HEK293 (cell line): Measurements from ENCODE around the gene PMFBP1.

Experiments used
- CTCF ChIA-PET: fragments of 350-600 bp; formaldehyde crosslinking; extraction: SDS; loops from one replicate; lab custom pipeline; 2021; ENCODE audit warnings: antibody characterized with exemption; lab: Yijun Ruan, JAX
- POLR2A ChIA-PET: fragments of 300-600 bp; formaldehyde crosslinking; extraction: SDS; loops from one replicate; lab custom pipeline; 2020; ENCODE audit warnings: antibody characterized with exemption, inconsistent platforms; lab: Yijun Ruan, JAX
- H3K27ac ChIP-seq: fragments of 200-500 bp; sonication (Bioruptor generic); 2 replicates; pipeline ENCODE4 v1.5.1; 2014; ENCODE audit warnings: low read depth, low read length, control low read depth, inconsistent platforms; ENCODE audit errors: extremely low read depth
- H3K36me3 ChIP-seq, 2 experiments: fragments of 200-500 bp in 1 of 2; sonication (Bioruptor generic) in 1 of 2; 1 replicate in 1 of 2; 2 replicates in 1 of 2; pipeline ENCODE4 v1.5.1; 2014 to 2017; ENCODE audit warnings: inconsistent platforms in 2 of 2, low read length in 2 of 2; ENCODE audit not compliant: control insufficient read depth in 2 of 2, insufficient read depth in 1 of 2
- H3K4me1 ChIP-seq: fragments of 200-500 bp; sonication (Bioruptor generic); 2 replicates; pipeline ENCODE4 v1.5.1; 2014; ENCODE audit warnings: mild to moderate bottlenecking, low read length, inconsistent platforms; ENCODE audit not compliant: control insufficient read depth, insufficient read depth
- H3K4me3 ChIP-seq: 2 replicates; pipeline ENCODE4 v1.5.1; 2011; ENCODE audit warnings: low read depth, mild to moderate bottlenecking, control low read depth, low read length, moderate library complexity
- H3K9me3 ChIP-seq: fragments of 200-500 bp; sonication (Bioruptor generic); 2 replicates; pipeline ENCODE4 v1.5.1; 2014; ENCODE audit warnings: low read depth, low read length, inconsistent platforms; ENCODE audit not compliant: control insufficient read depth, insufficient read depth
- GLIS1 ChIP-seq: fragments of 450-650 bp; formaldehyde crosslinking; IDR thresholded peaks from 2 replicates; pipeline ENCODE4 v1.5.1; 2016; ENCODE audit warnings: missing biosample characterization, missing genetic modification characterization
- HOXA7 ChIP-seq: sonication (generic); formaldehyde crosslinking; IDR thresholded peaks from 2 replicates; pipeline ENCODE4 v1.8.1; 2022; ENCODE audit warnings: missing genetic modification reagents, borderline replicate concordance
- HOXC10 ChIP-seq: sonication (generic); formaldehyde crosslinking; IDR thresholded peaks from 2 replicates; pipeline ENCODE4 v1.8.1; 2023; ENCODE audit warnings: mild to moderate bottlenecking, missing genetic modification reagents
- PRDM1 ChIP-seq: fragments of 450-650 bp; formaldehyde crosslinking; IDR thresholded peaks from 2 replicates; pipeline ENCODE4; 2016; ENCODE audit warnings: missing biosample characterization, missing genetic modification characterization
- WT1 ChIP-seq: fragments of 450-650 bp; formaldehyde crosslinking; IDR thresholded peaks from 2 replicates; pipeline ENCODE4 v1.5.1; 2016; ENCODE audit warnings: missing biosample characterization, missing genetic modification characterization
- ZBTB20 ChIP-seq: fragments of 450-650 bp; formaldehyde crosslinking; IDR thresholded peaks from 2 replicates; pipeline ENCODE4 v1.5.1; 2016; ENCODE audit warnings: missing biosample characterization, missing genetic modification characterization
- ZBTB48 ChIP-seq: fragments of 450-650 bp; formaldehyde crosslinking; IDR thresholded peaks from 2 replicates; pipeline ENCODE4 v1.5.1; 2016; ENCODE audit warnings: missing biosample characterization, missing genetic modification characterization
- ZNF169 ChIP-seq: fragments of 450-650 bp; formaldehyde crosslinking; IDR thresholded peaks from 2 replicates; pipeline ENCODE4 v1.5.1; 2016; ENCODE audit warnings: missing biosample characterization, missing genetic modification characterization
- ZNF24 ChIP-seq: fragments of 450-650 bp; formaldehyde crosslinking; IDR thresholded peaks from 2 replicates; pipeline ENCODE4 v1.5.1; 2016; ENCODE audit warnings: missing biosample characterization, missing genetic modification characterization
- ZNF501 ChIP-seq: fragments of 450-650 bp; formaldehyde crosslinking; IDR thresholded peaks from 2 replicates; pipeline ENCODE4 v1.5.1; 2016; ENCODE audit warnings: missing biosample characterization, missing genetic modification characterization
- ZSCAN16 ChIP-seq: fragments of 450-650 bp; formaldehyde crosslinking; IDR thresholded peaks from 2 replicates; pipeline ENCODE4 v1.5.1; 2016; ENCODE audit warnings: missing biosample characterization, missing genetic modification characterization
- TF ChIP-seq, protein P1 (sequence below): fragments of 450-650 bp; formaldehyde crosslinking; IDR thresholded peaks from 2 replicates; pipeline ENCODE4 v1.5.1; 2016; ENCODE audit warnings: missing biosample characterization, missing genetic modification characterization
- TF ChIP-seq, protein P2 (sequence below): sonication (generic); formaldehyde crosslinking; IDR thresholded peaks from 2 replicates; pipeline ENCODE4 v1.8.1; 2022; ENCODE audit warnings: mild to moderate bottlenecking, moderate library complexity, missing genetic modification reagents
- TF ChIP-seq, protein P3 (sequence below): fragments of 450-650 bp; formaldehyde crosslinking; IDR thresholded peaks from 2 replicates; pipeline ENCODE4 v1.5.1; 2016; ENCODE audit warnings: missing biosample characterization, missing genetic modification characterization, low read depth
- TF ChIP-seq, protein P4 (sequence below): fragments of 450-650 bp; formaldehyde crosslinking; IDR thresholded peaks from 2 replicates; pipeline ENCODE4 v1.5.1; 2016; ENCODE audit warnings: missing biosample characterization, missing genetic modification characterization

PMFBP1 gene

DNA sequence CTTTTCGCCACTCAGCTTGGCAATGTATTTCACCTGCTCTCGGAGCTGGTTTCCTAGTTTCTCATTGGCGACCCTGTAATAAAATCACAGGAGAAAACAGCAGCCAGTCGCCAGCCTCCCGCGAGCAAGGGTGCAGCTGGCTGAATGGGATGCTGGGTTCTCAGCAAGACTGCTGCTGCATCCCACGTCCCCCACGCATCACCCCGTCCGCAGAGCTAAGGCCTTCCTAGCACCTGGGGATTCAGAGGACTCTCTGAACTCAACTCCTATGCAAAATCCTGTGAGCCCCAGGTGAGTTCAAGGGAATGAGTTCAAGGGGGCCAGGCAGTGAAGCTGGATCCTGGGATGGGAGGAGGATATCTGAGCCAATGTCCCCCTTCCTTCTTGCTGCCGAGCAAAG is 49.0 kb downstream of the PMFBP1 start (continued):
- TF ChIP-seq ZBTB48 (tag by site-specific recombination) (no peak), PRDM1 (no peak), HOXC10 (no peak), GLIS1 (tag by site-specific recombination) (no peak), ZNF501 (tag by site-specific recombination) (no peak), ZNF24 (tag by site-specific recombination) (no peak), ZBTB20 (no peak), ZNF169 (tag by site-specific recombination) (no peak), HOXA7 (CRISPR knock-in tag) (no peak), WT1 (tag by site-specific recombination) (no peak)
- TF ChIP-seq, protein P1, sequence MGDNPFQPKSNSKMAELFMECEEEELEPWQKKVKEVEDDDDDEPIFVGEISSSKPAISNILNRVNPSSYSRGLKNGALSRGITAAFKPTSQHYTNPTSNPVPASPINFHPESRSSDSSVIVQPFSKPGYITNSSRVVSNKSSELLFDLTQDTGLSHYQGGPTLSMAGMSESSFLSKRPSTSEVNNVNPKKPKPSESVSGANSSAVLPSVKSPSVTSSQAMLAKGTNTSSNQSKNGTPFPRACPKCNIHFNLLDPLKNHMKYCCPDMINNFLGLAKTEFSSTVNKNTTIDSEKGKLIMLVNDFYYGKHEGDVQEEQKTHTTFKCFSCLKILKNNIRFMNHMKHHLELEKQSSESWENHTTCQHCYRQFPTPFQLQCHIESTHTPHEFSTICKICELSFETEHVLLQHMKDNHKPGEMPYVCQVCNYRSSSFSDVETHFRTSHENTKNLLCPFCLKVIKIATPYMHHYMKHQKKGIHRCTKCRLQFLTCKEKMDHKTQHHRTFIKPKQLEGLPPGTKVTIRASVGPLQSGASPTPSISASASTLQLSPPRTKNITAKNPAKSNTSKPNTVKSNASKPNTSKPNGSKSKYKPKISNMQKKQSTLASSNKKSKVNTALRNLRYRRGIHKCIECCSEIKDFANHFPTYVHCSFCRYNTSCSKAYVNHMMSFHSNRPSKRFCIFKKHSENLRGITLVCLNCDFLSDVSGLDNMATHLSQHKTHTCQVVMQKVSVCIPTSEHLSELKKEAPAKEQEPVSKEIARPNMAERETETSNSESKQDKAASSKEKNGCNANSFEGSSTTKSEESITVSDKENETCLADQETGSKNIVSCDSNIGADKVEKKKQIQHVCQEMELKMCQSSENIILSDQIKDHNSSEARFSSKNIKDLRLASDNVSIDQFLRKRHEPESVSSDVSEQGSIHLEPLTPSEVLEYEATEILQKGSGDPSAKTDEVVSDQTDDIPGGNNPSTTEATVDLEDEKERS (tag by site-specific recombination), result no peak
- TF ChIP-seq, protein P2, sequence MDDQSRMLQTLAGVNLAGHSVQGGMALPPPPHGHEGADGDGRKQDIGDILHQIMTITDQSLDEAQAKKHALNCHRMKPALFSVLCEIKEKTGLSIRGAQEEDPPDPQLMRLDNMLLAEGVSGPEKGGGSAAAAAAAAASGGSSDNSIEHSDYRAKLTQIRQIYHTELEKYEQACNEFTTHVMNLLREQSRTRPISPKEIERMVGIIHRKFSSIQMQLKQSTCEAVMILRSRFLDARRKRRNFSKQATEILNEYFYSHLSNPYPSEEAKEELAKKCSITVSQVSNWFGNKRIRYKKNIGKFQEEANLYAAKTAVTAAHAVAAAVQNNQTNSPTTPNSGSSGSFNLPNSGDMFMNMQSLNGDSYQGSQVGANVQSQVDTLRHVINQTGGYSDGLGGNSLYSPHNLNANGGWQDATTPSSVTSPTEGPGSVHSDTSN, result no peak
- TF ChIP-seq, protein P3, sequence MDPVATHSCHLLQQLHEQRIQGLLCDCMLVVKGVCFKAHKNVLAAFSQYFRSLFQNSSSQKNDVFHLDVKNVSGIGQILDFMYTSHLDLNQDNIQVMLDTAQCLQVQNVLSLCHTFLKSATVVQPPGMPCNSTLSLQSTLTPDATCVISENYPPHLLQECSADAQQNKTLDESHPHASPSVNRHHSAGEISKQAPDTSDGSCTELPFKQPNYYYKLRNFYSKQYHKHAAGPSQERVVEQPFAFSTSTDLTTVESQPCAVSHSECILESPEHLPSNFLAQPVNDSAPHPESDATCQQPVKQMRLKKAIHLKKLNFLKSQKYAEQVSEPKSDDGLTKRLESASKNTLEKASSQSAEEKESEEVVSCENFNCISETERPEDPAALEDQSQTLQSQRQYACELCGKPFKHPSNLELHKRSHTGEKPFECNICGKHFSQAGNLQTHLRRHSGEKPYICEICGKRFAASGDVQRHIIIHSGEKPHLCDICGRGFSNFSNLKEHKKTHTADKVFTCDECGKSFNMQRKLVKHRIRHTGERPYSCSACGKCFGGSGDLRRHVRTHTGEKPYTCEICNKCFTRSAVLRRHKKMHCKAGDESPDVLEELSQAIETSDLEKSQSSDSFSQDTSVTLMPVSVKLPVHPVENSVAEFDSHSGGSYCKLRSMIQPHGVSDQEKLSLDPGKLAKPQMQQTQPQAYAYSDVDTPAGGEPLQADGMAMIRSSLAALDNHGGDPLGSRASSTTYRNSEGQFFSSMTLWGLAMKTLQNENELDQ (tag by site-specific recombination), result no peak

DNA sequence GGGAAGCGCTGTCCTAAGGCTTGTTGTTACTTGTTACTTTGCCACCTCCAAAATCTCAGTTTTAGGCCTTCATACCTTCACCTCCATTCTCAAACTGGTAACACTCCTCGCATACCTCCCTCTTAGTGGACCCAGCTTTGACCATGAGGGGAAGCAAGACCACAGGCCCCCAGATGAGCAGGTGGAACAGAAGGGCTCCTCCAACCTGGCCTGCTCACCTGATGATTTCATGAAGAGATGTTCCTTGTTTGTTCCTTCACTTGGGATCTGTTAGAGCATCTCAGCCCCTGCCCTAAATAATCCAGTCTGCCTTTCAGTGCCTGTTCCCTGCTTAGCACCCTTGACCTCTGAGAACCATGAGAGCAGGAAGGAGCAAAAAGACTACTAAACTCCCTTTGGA is 49.6 kb downstream of the PMFBP1 start:
- ChIA-PET POLR2A (no interaction called here), CTCF (interaction anchor here (0.7 kb wide), 1 partner anchor 1757 kb away, joined by 3 read pairs; no protein-coding TSS in a partner anchor)
- Histone ChIP-seq H3K4me1 (no peaks in the 10 kb centered on the region), H3K9me3 (no peaks in the 10 kb centered on the region), H3K27ac (no peak overlapping the region), H3K36me3 (peaks cover 0 to 4% of the 10 kb centered on the region in 2 experiments; a peak in 1 of 3 replicates), H3K4me3 (no peak overlapping the region)
- TF ChIP-seq, protein P4, sequence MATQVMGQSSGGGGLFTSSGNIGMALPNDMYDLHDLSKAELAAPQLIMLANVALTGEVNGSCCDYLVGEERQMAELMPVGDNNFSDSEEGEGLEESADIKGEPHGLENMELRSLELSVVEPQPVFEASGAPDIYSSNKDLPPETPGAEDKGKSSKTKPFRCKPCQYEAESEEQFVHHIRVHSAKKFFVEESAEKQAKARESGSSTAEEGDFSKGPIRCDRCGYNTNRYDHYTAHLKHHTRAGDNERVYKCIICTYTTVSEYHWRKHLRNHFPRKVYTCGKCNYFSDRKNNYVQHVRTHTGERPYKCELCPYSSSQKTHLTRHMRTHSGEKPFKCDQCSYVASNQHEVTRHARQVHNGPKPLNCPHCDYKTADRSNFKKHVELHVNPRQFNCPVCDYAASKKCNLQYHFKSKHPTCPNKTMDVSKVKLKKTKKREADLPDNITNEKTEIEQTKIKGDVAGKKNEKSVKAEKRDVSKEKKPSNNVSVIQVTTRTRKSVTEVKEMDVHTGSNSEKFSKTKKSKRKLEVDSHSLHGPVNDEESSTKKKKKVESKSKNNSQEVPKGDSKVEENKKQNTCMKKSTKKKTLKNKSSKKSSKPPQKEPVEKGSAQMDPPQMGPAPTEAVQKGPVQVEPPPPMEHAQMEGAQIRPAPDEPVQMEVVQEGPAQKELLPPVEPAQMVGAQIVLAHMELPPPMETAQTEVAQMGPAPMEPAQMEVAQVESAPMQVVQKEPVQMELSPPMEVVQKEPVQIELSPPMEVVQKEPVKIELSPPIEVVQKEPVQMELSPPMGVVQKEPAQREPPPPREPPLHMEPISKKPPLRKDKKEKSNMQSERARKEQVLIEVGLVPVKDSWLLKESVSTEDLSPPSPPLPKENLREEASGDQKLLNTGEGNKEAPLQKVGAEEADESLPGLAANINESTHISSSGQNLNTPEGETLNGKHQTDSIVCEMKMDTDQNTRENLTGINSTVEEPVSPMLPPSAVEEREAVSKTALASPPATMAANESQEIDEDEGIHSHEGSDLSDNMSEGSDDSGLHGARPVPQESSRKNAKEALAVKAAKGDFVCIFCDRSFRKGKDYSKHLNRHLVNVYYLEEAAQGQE, result no peak
- TF ChIP-seq ZSCAN16 (tag by site-specific recombination), result no peak
